ENCODE measurements around the gene PTPRZ1.

- TF ChIP-seq CTCF (IDR thresholded peaks at IDR 0.05; ENCODE audit: insufficient read depth, low read length) (no peak), POLR2AphosphoS5 (IDR thresholded peaks at IDR 0.05; ENCODE audit: low read depth) (no peak), GABPA (IDR thresholded peaks at IDR 0.05; ENCODE audit: low read depth) (no peak)
Observed at GRCh38 chr7:121904120-121904519, 31.2 kb downstream of the PTPRZ1 start.

Measured in HL-60 (cell line).